Subcutaneous adipose tissue (tissue), 4 donors: ENCODE results near the gene OSBPL10. TPM values are rescaled to one million over a fixed set of nuclear protein-coding genes. Genes with fewer than 3 reads are reported as not detected.

Source experiments
- total RNA-seq, 4 donors: library from RNA; depleted of rRNA; stranded (reverse); fragments of >200 nt; gene quantifications; one replicate each; pipeline ENCODE4 v1.1.0, GENCODE V29; 2016
- TF ChIP-seq, protein P1 (sequence below): fragments of 450-650 bp; IDR thresholded peaks from one replicate; pipeline ENCODE4 v1.5.1; 2016; ENCODE audit warnings: low read depth, mild to moderate bottlenecking, control low read depth, antibody characterized with exemption, moderate library complexity

The OSBPL10 gene
- total RNA-seq, 4 donors from 2014 or later = 7.3 to 72.7 (median 26.0) TPM

- TF ChIP-seq, protein P1, sequence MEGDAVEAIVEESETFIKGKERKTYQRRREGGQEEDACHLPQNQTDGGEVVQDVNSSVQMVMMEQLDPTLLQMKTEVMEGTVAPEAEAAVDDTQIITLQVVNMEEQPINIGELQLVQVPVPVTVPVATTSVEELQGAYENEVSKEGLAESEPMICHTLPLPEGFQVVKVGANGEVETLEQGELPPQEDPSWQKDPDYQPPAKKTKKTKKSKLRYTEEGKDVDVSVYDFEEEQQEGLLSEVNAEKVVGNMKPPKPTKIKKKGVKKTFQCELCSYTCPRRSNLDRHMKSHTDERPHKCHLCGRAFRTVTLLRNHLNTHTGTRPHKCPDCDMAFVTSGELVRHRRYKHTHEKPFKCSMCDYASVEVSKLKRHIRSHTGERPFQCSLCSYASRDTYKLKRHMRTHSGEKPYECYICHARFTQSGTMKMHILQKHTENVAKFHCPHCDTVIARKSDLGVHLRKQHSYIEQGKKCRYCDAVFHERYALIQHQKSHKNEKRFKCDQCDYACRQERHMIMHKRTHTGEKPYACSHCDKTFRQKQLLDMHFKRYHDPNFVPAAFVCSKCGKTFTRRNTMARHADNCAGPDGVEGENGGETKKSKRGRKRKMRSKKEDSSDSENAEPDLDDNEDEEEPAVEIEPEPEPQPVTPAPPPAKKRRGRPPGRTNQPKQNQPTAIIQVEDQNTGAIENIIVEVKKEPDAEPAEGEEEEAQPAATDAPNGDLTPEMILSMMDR = no peak
Measured at GRCh38 chr3:31763731-31764130, 217.3 kb downstream of the OSBPL10 start.

DNA sequence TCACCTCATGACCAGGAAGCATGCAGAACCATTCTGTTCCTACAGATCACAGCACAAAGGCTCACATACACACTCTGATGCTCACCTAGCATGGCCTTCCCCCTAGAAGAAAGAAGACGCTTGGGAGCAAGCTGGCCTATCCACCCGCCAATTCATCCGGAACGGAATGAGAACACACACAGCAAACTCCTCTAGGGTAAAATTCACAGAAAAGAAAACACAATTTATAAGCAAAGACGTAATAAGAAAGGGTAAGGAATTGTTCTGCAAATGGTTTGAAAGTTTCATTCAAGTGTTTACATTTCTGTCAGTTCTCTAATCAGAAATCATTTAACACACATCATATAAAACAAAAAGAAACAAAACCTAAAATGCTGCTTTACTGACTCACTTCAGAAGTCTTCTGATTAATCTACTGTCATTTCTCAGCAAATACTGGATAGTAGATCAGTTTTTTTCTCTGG is 218.1 kb downstream of the OSBPL10 start:
- TF ChIP-seq, protein P1 = no peak

DNA sequence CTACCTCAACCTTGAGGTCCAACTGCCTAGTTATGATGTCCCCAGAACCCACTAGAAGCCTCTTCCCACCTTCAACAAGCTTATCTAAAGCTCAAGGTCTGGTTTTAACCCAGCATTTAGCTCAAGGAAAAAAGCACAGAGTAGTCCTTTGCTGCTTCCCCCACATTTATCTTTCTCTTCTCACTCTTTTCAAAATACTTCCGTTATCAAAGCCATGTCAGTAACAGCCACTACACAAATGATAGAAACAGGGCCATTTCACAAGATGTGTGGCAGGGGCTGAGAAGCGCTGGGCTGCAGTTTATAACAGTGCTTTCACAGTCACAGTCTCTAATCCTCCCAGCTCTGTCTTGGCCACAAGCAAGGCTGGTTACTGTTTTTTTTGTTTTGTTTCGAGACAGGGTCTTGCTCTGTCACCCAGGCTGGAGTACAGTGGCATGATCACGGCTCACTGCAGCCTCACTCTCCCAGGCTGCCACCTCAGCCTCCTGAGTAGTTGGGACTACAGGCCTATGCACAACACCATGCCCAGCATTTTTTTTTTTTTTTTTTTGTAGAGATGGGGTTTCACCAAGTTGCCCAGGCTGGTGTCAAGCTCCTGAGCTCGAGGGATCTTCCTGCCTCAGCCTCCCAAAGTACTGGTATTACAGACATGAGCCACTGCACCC is 218.8 kb downstream of the OSBPL10 start:
- TF ChIP-seq, protein P1 = no peak

- TF ChIP-seq, protein P1 = no peak
Measured at GRCh38 chr3:31760654-31761053, 220.4 kb downstream of the OSBPL10 start.

- TF ChIP-seq, protein P1 = no peak
Measured at GRCh38 chr3:31758322-31758965, 222.6 kb downstream of the OSBPL10 start.

- TF ChIP-seq, protein P1 = no peak
Measured at GRCh38 chr3:31755926-31756658, 225.0 kb downstream of the OSBPL10 start.

DNA sequence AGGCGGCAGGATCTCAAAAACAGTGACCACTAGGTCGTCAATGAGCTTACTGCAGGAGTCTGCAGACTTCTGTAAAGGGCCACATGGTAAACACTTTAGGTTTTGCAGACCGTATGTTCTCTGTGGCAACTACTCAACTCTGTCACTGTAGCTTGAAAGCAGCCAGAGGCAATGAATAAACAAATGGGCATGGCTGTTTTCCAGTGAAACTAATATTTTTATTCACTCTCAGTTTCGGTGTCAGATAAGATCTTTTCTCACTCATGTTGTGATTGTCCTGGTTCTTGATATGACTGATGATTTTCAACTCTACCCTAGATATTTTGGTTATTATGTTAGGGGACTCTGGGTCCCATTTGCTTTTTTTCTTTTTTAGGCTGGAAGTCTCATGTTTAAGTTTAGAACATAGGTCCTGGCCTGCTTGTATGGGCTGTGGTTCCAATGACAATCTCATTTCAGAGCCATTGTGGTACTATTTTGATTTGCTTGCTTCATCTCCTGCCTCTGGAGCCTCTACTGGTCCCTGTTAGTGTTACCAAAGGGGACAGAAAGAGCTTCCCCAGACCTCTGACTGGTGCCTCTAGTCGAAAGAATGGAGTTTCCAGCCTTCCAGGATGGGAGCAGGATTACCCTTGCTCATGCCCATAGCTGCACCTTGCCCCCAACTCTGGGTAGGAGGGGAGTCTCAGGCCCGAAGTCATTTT is 226.3 kb downstream of the OSBPL10 start:
- TF ChIP-seq, protein P1 = no peak
